HFFc6 (cell line): Measurements from ENCODE around the gene TRIM9. TPM values are rescaled to one million over a fixed set of nuclear protein-coding genes. Genes with fewer than 3 reads are reported as not detected.

Experiments
- DNase-seq: peaks from one replicate; pipeline ENCODE4 v3.0.0-alpha.2; 2018
- H3K27ac Mint-ChIP-seq: 2 replicates; pipeline ENCODE4 v1.8.0; 2020; ENCODE audit warnings: mild to moderate bottlenecking, mixed read lengths
- H3K27me3 Mint-ChIP-seq: 2 replicates; pipeline ENCODE4 v1.8.0; 2021; ENCODE audit warnings: mild to moderate bottlenecking, moderate library complexity, mixed read lengths; ENCODE audit not compliant: insufficient read depth
- H3K36me3 Mint-ChIP-seq: 2 replicates; pipeline ENCODE4 v1.8.0; 2021; ENCODE audit warnings: low read depth, mixed read lengths
- H3K4me1 Mint-ChIP-seq: 2 replicates; pipeline ENCODE4 v1.8.0; 2020; ENCODE audit warnings: low read depth, mixed read lengths
- H3K4me3 Mint-ChIP-seq: 2 replicates; pipeline ENCODE4 v1.8.0; 2020; ENCODE audit warnings: mild to moderate bottlenecking, moderate library complexity, mixed read lengths
- H3K9me3 Mint-ChIP-seq: 2 replicates; pipeline ENCODE4 v1.8.0; 2020; ENCODE audit warnings: mild to moderate bottlenecking, mixed read lengths
- total RNA-seq, 6 experiments: library from RNA; stranded (reverse); fragmentation: NEBNext Ultra II Directional; extraction: Animal tissue kit (Norgen Biotek cat#: 25700); gene quantifications; 2 replicates in 1 of 6; 3 replicates in 5 of 6; pipeline ENCODE4 v1.2.3, GENCODE V29; 2021
- TF ChIP-seq, protein P1 (sequence below): fragments of 200-600 bp; sonication (generic); IDR thresholded peaks from 2 replicates; pipeline ENCODE4 v1.5.0; 2021; ENCODE audit warnings: antibody characterized with exemption, mild to moderate bottlenecking

TRIM9 gene
- total RNA-seq, 6 experiments from 2014 or later = 0.05 TPM; not detected in 5

DNA sequence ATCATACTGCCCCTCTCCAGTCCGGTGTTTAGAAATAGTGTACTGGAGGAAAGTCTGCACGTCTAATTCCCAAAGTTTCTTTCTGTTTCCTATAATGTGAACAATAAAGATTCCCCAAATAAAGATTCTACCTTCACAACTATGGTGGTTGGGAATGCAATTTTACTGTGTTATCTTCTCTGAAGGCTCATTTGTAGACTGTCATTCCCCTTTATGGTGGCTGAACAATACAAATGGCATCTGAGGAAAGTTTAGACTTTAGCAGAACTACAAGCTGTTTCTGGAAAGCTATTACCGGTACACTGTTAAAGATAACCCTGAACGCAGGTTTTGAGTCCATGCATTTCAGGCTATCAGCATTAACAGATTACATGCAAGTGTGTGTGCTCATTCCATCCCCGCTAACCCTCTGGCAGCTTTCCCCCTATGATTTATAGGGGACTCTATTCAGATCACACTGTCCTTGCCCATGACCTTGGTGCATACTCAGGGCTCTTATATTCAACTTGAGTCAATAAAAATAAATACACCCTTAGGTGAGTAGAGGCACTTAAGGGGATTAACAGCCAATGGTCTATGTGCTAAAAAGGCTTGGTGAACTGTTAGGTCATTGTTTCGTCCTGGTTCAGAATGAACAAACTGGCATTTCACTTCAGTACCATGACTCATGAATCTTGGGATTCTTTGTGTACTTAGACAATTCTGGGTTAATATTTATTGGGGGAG lies 89.9 kb downstream of the TRIM9 start:
- TF ChIP-seq, protein P1, sequence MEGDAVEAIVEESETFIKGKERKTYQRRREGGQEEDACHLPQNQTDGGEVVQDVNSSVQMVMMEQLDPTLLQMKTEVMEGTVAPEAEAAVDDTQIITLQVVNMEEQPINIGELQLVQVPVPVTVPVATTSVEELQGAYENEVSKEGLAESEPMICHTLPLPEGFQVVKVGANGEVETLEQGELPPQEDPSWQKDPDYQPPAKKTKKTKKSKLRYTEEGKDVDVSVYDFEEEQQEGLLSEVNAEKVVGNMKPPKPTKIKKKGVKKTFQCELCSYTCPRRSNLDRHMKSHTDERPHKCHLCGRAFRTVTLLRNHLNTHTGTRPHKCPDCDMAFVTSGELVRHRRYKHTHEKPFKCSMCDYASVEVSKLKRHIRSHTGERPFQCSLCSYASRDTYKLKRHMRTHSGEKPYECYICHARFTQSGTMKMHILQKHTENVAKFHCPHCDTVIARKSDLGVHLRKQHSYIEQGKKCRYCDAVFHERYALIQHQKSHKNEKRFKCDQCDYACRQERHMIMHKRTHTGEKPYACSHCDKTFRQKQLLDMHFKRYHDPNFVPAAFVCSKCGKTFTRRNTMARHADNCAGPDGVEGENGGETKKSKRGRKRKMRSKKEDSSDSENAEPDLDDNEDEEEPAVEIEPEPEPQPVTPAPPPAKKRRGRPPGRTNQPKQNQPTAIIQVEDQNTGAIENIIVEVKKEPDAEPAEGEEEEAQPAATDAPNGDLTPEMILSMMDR = no peak
- Mint-ChIP-seq H3K27me3 (peaks cover 5% of the 10 kb centered on the region), H3K27ac (no peak overlapping the region), H3K4me3 (no peak overlapping the region), H3K4me1 (peaks cover 28% of the 10 kb centered on the region), H3K9me3 (no peaks in the 10 kb centered on the region), H3K36me3 (no peaks in the 10 kb centered on the region)
- no peak for DNase-seq

DNA sequence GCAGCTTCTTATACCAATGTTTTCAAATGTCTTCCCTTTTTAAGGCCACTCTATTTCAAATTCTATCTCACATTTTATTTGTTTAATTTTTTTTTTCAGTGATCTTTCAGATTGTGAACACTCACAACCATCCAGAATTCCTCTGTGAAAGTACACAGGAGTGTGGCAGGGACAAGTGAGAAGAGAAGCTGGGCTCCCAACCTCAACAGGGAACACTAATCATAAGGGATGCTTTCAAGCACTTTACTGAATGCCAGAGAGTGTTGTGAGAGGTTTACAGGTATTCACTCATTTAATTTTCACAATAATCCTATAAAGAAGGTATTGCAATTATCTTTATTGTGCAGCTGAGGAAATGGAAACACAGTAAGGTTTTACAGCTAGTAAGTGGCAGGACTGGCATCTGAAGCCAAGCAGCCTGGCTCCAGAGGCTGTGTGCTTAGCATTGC lies 90.5 kb downstream of the TRIM9 start:
- H3K36me3 Mint-ChIP-seq = no peaks in the 10 kb centered on the region
- no peak overlapping the region for H3K27ac Mint-ChIP-seq
- no peaks in the 10 kb centered on the region for H3K9me3 Mint-ChIP-seq
- no peak for DNase-seq
- peaks cover 28% of the 10 kb centered on the region for H3K4me1 Mint-ChIP-seq
- peaks cover 10% of the 10 kb centered on the region for H3K27me3 Mint-ChIP-seq
- TF ChIP-seq, protein P1 = no peak
- no peak overlapping the region for H3K4me3 Mint-ChIP-seq

DNA sequence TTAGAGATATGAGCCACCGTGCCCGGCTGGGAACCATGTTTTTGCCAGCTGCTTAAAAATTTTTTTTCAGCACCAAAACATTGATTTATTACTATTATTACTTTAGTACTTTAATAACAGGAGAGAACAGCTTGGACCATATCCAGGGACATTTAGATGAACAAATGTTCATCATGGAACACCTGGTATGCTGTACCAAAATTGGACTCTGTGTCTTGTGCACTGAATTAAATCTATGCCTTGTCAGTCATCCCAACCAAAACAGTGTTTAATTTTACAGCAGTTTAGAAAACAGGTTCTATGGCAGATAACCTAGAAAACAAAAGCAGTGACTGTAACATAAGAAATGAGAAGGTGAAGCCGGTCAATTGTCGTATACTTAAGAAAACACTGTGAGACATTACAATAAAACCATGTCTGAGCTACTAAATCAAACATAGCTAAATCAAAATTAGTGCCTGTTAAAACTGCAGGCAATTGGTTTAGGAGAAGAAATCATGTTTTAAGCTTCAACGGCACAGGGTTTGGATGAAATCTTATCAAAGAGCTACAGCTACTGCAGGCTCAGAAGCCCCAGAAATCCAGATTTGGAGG lies 92.4 kb downstream of the TRIM9 start:
- Mint-ChIP-seq H3K36me3 (no peaks in the 10 kb centered on the region), H3K27ac (no peak overlapping the region), H3K4me3 (no peak overlapping the region), H3K27me3 (peaks cover 15% of the 10 kb centered on the region), H3K9me3 (no peaks in the 10 kb centered on the region), H3K4me1 (peaks cover 28% of the 10 kb centered on the region)
- DNase-seq = no peak
- TF ChIP-seq, protein P1 = no peak

DNA sequence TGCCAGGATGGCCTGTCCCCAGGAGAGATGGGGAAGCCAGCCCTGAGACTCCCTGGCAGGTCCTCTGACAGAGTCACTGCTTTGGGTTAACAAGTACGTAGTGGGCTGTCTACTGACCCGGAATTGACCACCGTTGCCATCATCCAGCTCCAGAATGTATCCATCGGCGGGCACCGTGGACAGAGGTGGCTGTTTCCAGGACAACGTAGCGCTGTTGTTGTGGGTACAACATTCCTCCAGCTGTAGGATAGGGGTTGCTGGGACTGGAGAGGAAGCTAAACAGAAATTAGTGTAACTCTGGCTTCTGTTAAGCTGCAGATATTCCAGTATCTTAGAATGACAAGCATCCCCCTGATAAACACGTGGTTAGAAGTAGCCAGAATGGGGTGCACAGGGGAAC lies 94.3 kb downstream of the TRIM9 start:
- no peaks in the 10 kb centered on the region for H3K9me3 Mint-ChIP-seq
- peaks cover 9% of the 10 kb centered on the region for H3K4me1 Mint-ChIP-seq
- DNase-seq = no peak
- H3K27me3 Mint-ChIP-seq = peaks cover 15% of the 10 kb centered on the region
- TF ChIP-seq, protein P1 = no peak
- no peak overlapping the region for H3K27ac Mint-ChIP-seq
- no peak overlapping the region for H3K4me3 Mint-ChIP-seq
- no peaks in the 10 kb centered on the region for H3K36me3 Mint-ChIP-seq

DNA sequence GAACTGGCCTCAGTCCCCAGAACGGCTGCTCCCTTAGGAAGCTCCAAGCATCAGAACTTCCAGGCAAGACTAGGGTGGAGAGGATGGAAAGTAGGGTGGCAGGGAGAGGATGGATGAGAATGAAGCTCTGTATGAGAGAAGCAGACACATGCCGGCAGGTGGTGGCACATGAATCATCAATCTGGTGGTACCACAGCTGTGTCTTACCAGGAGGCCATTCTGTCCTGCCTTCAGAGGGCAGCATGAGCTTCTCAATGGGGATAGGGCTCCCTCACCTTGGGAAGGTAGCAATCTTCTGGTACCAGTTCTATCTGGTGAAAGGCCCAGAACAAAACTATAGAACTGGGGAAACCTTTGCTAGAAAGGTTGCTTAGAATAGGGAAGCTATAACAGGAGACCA lies 95.2 kb downstream of the TRIM9 start:
- no peak overlapping the region for H3K27ac Mint-ChIP-seq
- peaks cover 16% of the 10 kb centered on the region for H3K27me3 Mint-ChIP-seq
- no peaks in the 10 kb centered on the region for H3K9me3 Mint-ChIP-seq
- TF ChIP-seq, protein P1 = no peak
- no peaks in the 10 kb centered on the region for H3K36me3 Mint-ChIP-seq
- no peak overlapping the region for H3K4me3 Mint-ChIP-seq
- DNase-seq = no peak
- H3K4me1 Mint-ChIP-seq = peaks cover under 1% of the 10 kb centered on the region
